Psoas muscle (tissue), 8 donors: ENCODE measurements around the gene PHF20. TPM values are rescaled to one million over a fixed set of nuclear protein-coding genes. Genes with fewer than 3 reads are reported as not detected.

Source experiments
- ATAC-seq, 4 donors: fragments of 200-7000 bp; cut with Tn5 transposase; one replicate each; pipeline ENCODE4 v1.9.1; 2020; ENCODE audit warnings: moderate library complexity in 3 of 4, mild to moderate bottlenecking in 2 of 4
- DNase-seq, 2 donors: peaks; one replicate each; pipeline ENCODE4 v3.0.0-alpha.2; 2020
- H3K27ac ChIP-seq: fragments of 200-600 bp; one replicate; pipeline ENCODE4 v1.8.0; 2022
- H3K27me3 ChIP-seq, 3 donors: fragments of 200-600 bp in 1 of 3; one replicate each; pipeline versions ENCODE4 v1.6.1 to v1.8.0; 2013 to 2022; ENCODE audit warnings: low read length in 2 of 3, mild to moderate bottlenecking in 2 of 3, moderate library complexity in 1 of 3; ENCODE audit not compliant: insufficient read depth in 3 of 3
- H3K36me3 ChIP-seq, 2 donors: fragments of 200-600 bp in 1 of 2; one replicate each; pipeline versions ENCODE4 v1.6.1 to v1.8.0; 2013 to 2022; ENCODE audit warnings: low read depth in 1 of 2, mild to moderate bottlenecking in 1 of 2, moderate library complexity in 1 of 2; ENCODE audit not compliant: insufficient read depth in 1 of 2
- H3K4me1 ChIP-seq: fragments of 200-600 bp; one replicate; pipeline ENCODE4 v1.8.0; 2022
- H3K4me3 ChIP-seq: fragments of 200-600 bp; one replicate; pipeline ENCODE4 v1.8.0; 2022; ENCODE audit warnings: mild to moderate bottlenecking
- H3K9me3 ChIP-seq: fragments of 200-600 bp; one replicate; pipeline ENCODE4 v1.8.0; 2022
- WGBS, 3 donors: extraction: QIAGEN DNeasy Blood & Tissue Kit; methylation state at CpG; one replicate each; pipeline versions ENCODE4 v1.1.6 to v1.1.7; 2013; 5-methylcytosine and 5-hydroxymethylcytosine counted together
- intact Hi-C, 2 donors: fragments of 100-400 bp; cut with DNase I; formaldehyde crosslinking; loops; one replicate each; pipeline versions ENCODE4 v1.11.0 to v1.14.2; 2022
- polyA plus RNA-seq, 3 donors: library from polyadenylated mRNA; stranded (reverse); fragments of 200-250 nt; gene quantifications; one replicate each; pipeline ENCODE4 v1.2.3, GENCODE V29; 2013
- total RNA-seq, 4 donors: library from RNA; stranded (reverse); fragmentation: NEBNext Ultra II Directional in 2 of 4; extraction: Animal tissue kit (Norgen Biotek cat#: 25700) in 2 of 4; gene quantifications; one replicate each; pipeline versions ENCODE4 v1.2.1 to v1.2.4, GENCODE V29; 2021 to 2023
- TF ChIP-seq, protein P1 (sequence below): fragments of 200-600 bp; IDR thresholded peaks from one replicate; pipeline ENCODE4 v1.8.0; 2022; ENCODE audit warnings: antibody characterized with exemption
- donor health status: healthy with polysubstance abuse.
- donor health status: DM: no; HTN: no; CAD: no; lungs with moderate emphysema.
- donor health status: Bipolar disorder and iron deficiency.
- donor health status: healthy.
- donor health status: DM: yes; HTN: yes; CAD: no.
- donor health status: DM: no; HTN: no; CAD: no.
- donor health status: DM: no; HTN: no; CAD: no.
- donor health status: DM: yes; HTN: yes; CAD: no.

The PHF20 gene
- total and polyA plus RNA-seq, 7 donors = 32.1 to 97.9 (median 58.6) TPM

DNA sequence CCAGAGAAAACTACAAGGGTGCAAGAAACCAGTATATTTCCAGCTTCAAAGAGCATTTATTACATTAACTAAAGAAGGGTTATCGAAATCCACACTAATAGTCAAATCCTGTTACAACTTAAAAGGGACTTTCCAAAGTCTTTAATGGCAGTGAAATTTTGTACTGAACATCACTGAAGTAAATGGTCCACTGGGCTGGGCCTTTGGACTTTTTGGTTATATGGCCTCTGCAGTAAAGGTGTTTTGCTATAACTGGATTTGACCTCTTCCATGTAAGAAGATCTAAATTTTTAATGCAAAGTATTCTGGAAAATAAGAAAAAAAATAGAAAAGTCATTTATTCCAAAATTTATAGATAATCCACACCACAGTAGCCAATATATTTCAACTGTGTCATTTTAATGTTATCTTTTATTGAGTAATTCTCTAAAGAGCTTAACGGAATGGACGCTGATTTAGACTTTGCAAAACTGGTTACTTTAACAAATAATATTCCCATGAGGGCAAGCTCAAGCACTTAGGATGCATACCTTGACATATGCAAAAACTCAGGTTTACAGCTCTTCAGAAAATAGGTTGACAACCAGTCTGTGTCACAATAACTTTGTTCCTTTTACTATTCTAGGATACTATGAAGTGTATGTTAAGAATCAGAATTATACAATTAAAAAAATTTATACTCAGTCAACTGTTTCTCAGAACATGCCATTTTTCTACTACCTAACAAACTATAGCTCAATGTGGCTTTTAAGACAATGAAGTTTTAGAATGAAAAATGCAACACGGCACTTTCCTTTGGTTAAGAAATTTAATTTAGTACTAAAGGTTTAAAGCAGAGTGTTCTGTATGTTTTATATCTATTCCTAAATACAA, 36.8 kb upstream of the PHF20 start:
- H3K36me3 ChIP-seq = peaks cover 16 to 100% of the 10 kb centered on the region in 2 donors
- peak overlapping the region; percentile 29 for H3K4me3 ChIP-seq
- no peak for ATAC-seq
- intact Hi-C loops = loop anchor here in 1 of 2 donors (5.0 kb wide), 1 partner anchor 33 kb away; no protein-coding TSS in a partner anchor
- H3K9me3 ChIP-seq = no peaks in the 10 kb centered on the region
- no peaks in the 10 kb centered on the region for H3K27me3 ChIP-seq
- no peak overlapping the region for H3K27ac ChIP-seq
- 64 to 66% (median 65%) methylated on average over 4 of the region's 4 CpGs for WGBS, 3 donors
- peaks cover 90% of the 10 kb centered on the region for H3K4me1 ChIP-seq
- TF ChIP-seq, protein P1, sequence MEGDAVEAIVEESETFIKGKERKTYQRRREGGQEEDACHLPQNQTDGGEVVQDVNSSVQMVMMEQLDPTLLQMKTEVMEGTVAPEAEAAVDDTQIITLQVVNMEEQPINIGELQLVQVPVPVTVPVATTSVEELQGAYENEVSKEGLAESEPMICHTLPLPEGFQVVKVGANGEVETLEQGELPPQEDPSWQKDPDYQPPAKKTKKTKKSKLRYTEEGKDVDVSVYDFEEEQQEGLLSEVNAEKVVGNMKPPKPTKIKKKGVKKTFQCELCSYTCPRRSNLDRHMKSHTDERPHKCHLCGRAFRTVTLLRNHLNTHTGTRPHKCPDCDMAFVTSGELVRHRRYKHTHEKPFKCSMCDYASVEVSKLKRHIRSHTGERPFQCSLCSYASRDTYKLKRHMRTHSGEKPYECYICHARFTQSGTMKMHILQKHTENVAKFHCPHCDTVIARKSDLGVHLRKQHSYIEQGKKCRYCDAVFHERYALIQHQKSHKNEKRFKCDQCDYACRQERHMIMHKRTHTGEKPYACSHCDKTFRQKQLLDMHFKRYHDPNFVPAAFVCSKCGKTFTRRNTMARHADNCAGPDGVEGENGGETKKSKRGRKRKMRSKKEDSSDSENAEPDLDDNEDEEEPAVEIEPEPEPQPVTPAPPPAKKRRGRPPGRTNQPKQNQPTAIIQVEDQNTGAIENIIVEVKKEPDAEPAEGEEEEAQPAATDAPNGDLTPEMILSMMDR = no peak
- no peak for DNase-seq

DNA sequence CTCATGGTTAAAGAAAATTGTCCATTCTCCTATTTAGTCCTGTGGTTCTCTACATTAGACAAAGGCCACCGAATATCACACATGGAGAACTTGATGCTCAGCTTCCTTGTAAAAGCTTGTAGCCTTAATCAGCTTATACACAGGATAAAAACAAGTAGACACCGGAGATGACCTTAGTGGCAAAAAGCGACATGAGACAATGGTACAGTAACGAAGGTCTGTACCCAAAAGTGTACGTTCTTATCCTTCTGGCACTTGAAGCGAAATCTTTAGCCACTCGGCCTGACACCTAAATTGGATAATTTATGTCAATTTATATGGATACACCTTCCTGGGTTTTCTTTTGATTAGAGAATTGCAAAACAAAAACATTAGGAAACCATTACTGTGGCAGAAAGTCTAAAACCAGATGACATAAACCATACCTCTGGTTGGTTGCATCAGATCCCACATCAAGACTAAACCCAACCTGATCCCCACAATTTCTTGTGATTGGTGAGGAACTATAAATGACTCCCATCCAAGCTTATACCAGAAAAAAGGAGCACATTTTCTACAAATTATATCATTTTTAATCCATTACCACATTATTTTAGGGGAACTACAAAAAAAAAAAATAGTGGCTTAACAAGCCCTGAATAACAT, 35.9 kb upstream of the PHF20 start:
- intact Hi-C loops = loop anchor here in 1 of 2 donors (5.0 kb wide), 1 partner anchor 34 kb away; no protein-coding TSS in a partner anchor
- DNase-seq (no peak), ATAC-seq (no peak)
- TF ChIP-seq, protein P1 = no peak
- WGBS, 3 donors = 28 to 42% (median 32%) methylated on average over 7 of the region's 7 CpGs
- Histone ChIP-seq H3K27me3 (no peaks in the 10 kb centered on the region), H3K4me3 (peak overlapping the region; percentile 29), H3K4me1 (peaks cover 86% of the 10 kb centered on the region), H3K9me3 (no peaks in the 10 kb centered on the region), H3K36me3 (peaks cover 18 to 100% of the 10 kb centered on the region in 2 donors), H3K27ac (no peak overlapping the region)

DNA sequence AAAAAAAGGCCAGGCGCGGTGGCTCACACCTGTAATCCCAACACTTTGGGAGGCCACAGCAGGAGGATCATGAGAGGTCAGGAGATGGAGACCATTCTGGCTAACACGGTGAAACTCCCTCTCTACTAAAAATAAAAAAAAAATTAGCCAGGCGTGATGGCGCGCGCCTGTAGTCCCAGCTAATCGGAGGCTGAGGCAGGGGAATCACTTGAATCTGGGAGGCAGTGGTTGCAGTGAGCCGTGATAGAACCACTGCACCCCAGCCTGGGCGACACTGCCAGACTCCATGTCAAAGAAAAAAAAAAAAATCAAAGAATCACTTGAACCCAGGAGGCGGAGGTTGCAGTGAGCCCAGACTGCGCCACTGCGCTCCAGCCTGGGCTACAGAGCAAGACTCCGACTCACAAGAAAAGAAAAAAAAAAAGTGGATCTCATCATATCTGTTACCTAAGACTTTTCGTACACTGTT, 33.9 kb upstream of the PHF20 start:
- ATAC-seq (no peak), DNase-seq (no peak)
- Histone ChIP-seq H3K4me3 (peak overlapping the region; percentile 94), H3K4me1 (peaks cover 66% of the 10 kb centered on the region), H3K36me3 (peaks cover 11 to 80% of the 10 kb centered on the region in 2 donors), H3K9me3 (no peaks in the 10 kb centered on the region), H3K27me3 (no peaks in the 10 kb centered on the region), H3K27ac (no peak overlapping the region)
- WGBS, 3 donors = 90 to 96% (median 95%) methylated on average over 15 of the region's 15 CpGs
- intact Hi-C loops = loop anchor here in 1 of 2 donors (5.0 kb wide), 1 partner anchor 36 kb away; no protein-coding TSS in a partner anchor
- TF ChIP-seq, protein P1 = no peak

DNA sequence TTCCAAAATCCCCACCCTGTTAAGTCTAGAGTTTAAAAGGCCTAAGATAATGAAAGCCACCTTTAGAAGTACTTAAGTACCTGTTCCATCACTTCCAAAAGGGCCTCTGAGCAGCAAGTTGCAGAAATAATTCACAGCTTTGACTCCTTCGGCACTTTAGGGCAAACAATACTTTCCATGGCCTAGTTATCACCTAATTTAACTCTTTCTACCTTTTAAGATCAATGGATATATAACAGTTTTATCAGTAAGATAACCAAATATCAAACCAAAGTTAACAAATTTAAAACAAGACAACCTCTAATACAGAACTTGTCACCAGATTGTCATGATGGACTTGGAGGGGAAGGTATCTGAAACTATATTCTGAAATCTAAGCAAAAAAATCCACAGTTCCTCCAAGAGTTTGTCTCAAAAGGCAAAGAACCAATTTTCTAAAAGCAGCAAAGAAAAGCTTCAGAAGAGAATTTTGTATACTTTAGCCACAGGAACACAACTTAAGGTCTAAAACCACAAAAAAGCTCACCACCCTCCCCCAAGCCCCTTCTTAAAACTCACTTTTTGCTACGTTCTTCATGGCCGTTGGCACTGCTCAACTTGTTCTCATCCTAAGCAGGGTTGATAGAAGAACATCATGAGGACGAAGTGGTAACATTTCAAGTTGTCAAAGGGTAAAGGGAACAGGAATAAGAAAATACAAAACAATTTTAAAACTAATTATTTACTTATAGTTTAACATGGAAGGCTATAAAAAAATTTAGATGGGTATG, 33.2 kb upstream of the PHF20 start:
- no peak for DNase-seq
- H3K27me3 ChIP-seq = no peaks in the 10 kb centered on the region
- 37 to 63% (median 44%) methylated on average over 4 of the region's 4 CpGs for WGBS, 3 donors
- intact Hi-C loops = loop anchor here in 1 of 2 donors (5.0 kb wide), 1 partner anchor 36 kb away; no protein-coding TSS in a partner anchor
- H3K36me3 ChIP-seq = peaks cover 11 to 73% of the 10 kb centered on the region in 2 donors
- TF ChIP-seq, protein P1 = no peak
- H3K4me3 ChIP-seq = peak overlapping the region; percentile 94
- peak overlapping the region; percentile 95 for H3K27ac ChIP-seq
- H3K4me1 ChIP-seq = peaks cover 69% of the 10 kb centered on the region
- ATAC-seq = no peak
- no peaks in the 10 kb centered on the region for H3K9me3 ChIP-seq
